ENCODE measurements around the gene PPP1R12A. TPM values are rescaled to one million over a fixed set of nuclear protein-coding genes. Genes with fewer than 3 reads are reported as not detected.
A peak's percentile ranks its signal among the peaks of the same experiment; 100 is the strongest.

The PPP1R12A gene
- total and polyA plus RNA-seq, 2 of the 4 experiments (the other 2 are of a cell fraction), result 47.7 to 112 TPM

DNA sequence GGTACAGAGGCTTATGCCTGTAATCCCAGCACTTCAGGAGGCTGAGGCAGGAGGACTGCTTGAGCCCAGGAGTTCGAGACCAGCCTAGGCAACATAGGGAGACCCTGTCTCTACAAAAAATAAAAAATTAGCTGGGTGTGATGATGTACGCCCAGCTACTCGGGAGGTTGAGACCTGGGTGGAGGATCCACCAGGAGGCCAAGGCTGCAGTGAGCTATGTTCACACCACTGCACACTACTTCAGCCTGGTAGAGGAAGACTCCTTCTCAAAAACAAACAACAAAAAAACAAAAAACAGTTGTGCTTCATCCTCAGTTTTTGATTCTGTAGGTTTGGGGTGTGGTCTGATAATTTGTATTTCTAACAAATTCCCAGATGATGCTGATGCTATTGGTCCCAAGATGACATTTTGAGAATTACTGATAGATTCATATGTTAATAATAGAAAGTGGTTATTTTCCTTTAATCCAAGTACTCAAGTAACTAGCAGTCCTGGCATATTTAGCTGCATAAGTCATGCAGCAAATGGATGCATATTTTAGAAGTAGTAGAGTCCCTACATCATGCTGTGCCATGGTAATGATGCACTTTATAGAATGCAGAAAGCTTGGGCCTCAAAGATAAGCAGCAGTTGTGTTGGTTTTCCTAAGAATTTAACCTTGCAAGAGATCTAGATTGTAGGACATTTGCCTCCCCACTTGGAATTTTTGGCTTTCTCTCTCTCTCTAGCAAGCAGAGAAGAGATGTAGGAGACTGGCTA is 168.0 kb downstream of the PPP1R12A start:
- H2AFZ ChIP-seq (replicated peaks; ENCODE audit: low read length, poor library complexity), result no peak overlapping the region
- H2BK5ac ChIP-seq (ENCODE audit: low read depth, low read length, poor library complexity, severe bottlenecking), result no peak overlapping the region
- no peak overlapping the region for H2BK120ac ChIP-seq (ENCODE audit: low read depth, low read length)
- BruUV-seq (replicated peaks), result no TSS peak
- H3K56ac ChIP-seq (ENCODE audit: extremely low read depth, insufficient read depth, low read length), result no peak overlapping the region
- no peak overlapping the region for H4K8ac ChIP-seq (ENCODE audit: low read depth in 2 of 2, low read length in 2 of 2)
- H3K18ac ChIP-seq (ENCODE audit: low read depth, low read length), result no peak overlapping the region
- in situ Hi-C loops (cut with MboI; ENCODE audit: low sequenced_read_pairs), result no loop called here
- ChIA-PET CTCF (no interaction called here), POLR2A (ENCODE audit: unreplicated experiment) (no interaction called here)
- peaks cover 2% of the 10 kb centered on the region; the same call in 1 of the 2 replicates for H3K4me1 ChIP-seq (ENCODE audit: control insufficient read depth, insufficient read depth, low read length)
- no peak overlapping the region for H3K9ac ChIP-seq (ENCODE audit: low read depth, low read length)
- H3K9me1 ChIP-seq (ENCODE audit: insufficient read depth, low read length), result no peaks in the 10 kb centered on the region
- H2BK20ac ChIP-seq (ENCODE audit: low read depth, low read length), result no peak overlapping the region
- H2AK5ac ChIP-seq (ENCODE audit: low read depth, low read length), result no peak overlapping the region
- no peak overlapping the region for H3K4me3 ChIP-seq (ENCODE audit: insufficient read depth, low read depth, low read length)
- TF ChIP-seq MXI1 (IDR thresholded peaks at IDR 0.05; ENCODE audit: borderline replicate concordance, low read depth, low read length), result no peak
- TF ChIP-seq, protein P1, sequence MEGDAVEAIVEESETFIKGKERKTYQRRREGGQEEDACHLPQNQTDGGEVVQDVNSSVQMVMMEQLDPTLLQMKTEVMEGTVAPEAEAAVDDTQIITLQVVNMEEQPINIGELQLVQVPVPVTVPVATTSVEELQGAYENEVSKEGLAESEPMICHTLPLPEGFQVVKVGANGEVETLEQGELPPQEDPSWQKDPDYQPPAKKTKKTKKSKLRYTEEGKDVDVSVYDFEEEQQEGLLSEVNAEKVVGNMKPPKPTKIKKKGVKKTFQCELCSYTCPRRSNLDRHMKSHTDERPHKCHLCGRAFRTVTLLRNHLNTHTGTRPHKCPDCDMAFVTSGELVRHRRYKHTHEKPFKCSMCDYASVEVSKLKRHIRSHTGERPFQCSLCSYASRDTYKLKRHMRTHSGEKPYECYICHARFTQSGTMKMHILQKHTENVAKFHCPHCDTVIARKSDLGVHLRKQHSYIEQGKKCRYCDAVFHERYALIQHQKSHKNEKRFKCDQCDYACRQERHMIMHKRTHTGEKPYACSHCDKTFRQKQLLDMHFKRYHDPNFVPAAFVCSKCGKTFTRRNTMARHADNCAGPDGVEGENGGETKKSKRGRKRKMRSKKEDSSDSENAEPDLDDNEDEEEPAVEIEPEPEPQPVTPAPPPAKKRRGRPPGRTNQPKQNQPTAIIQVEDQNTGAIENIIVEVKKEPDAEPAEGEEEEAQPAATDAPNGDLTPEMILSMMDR (conservative IDR thresholded peaks at IDR 0.05; ENCODE audit: low read depth, low read length), result no peak
- TF ChIP-seq POLR2A (IDR thresholded peaks at IDR 0.05; ENCODE audit: low read depth, low read length), result no peak
- TF ChIP-seq BHLHE40 (IDR thresholded peaks at IDR 0.05; ENCODE audit: low read depth, low read length), result no peak
- intact Hi-C loops (cut with micrococcal nuclease), result no loop called here
- H3K79me1 ChIP-seq (ENCODE audit: low read depth in 1 of 2, low read length in 2 of 2), result no peaks in the 10 kb centered on the region
- H3K27ac ChIP-seq (ENCODE audit: insufficient read depth, low read length), result no peak overlapping the region
- peak; percentile 52 for DNase-seq
- WGBS, 2 experiments (ENCODE audit: extremely low coverage in 2 of 2, insufficient read length in 1 of 2), result no CpG with 5 or more reads among the region's 3 CpGs
- ATAC-seq (ENCODE audit: low read depth), result peak; percentile 66
- no peak overlapping the region for H2AK9ac ChIP-seq (replicated peaks; ENCODE audit: low read depth, low read length, poor library complexity)
- H3K14ac ChIP-seq (replicated peaks; ENCODE audit: low read depth, low read length), result no peak overlapping the region
- peak overlapping the region; percentile 5; the same call in 1 of the 2 replicates for H3K23ac ChIP-seq (ENCODE audit: low read depth, low read length)
- H3K4ac ChIP-seq (ENCODE audit: low read depth, low read length), result no peak overlapping the region
- no peak overlapping the region for H4K5ac ChIP-seq (ENCODE audit: low read depth, low read length)
- no peak overlapping the region for H4K91ac ChIP-seq (ENCODE audit: insufficient read depth, low read depth, low read length)
- H4K20me1 ChIP-seq (ENCODE audit: insufficient read depth, low read length), result no peaks in the 10 kb centered on the region
- no peaks in the 10 kb centered on the region for H3K9me3 ChIP-seq (ENCODE audit: control insufficient read depth, insufficient read depth, low read length)
- dilution Hi-C loops (cut with HindIII; ENCODE audit: low sequenced_read_pairs, unreplicated experiment), result no loop called here
- no peaks in the 10 kb centered on the region for H3K27me3 ChIP-seq (ENCODE audit: control insufficient read depth, insufficient read depth, low read length)
- peaks cover 2% of the 10 kb centered on the region; the same call in 1 of the 2 replicates for H3K36me3 ChIP-seq (ENCODE audit: control insufficient read depth, insufficient read depth, low read length)
- no peak overlapping the region for H2BK15ac ChIP-seq (ENCODE audit: low read depth, low read length)
- H3K4me2 ChIP-seq (ENCODE audit: low read depth, low read length), result no peak overlapping the region
